NCI-H1930 (cell line): ENCODE data around the gene MANBA.
"Not testable (repeated sequence)": the region's sequence is repeated elsewhere in the genome, so short reads cannot be mapped to it uniquely, and the experiment has no call there.

Experiments used
- DNase-seq, 2 experiments: peaks; one replicate each; lab custom pipeline; 2025; lab: John Stamatoyannopoulos, UW

Gene MANBA

DNA sequence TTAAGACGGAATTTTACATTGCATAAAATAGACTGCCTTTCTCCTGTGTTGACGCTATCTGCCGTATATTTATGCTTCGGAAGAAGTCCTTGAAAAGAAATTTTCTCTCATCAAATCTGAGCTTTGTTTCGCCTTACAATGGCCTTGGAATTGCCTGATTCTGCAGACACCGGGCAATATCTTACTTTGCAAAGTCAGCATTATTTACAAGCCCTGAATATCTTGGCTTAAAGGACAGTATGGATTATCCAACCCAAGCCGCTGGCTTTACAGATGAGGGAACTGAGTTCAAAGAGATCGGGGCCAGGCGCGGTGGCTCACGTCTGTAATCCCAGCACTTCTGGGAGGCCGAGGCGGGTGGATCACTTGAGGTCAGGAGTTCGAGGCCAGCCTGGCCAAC is 1.1 kb upstream of the MANBA start:
- DNase-seq: no peak

- no peak for DNase-seq
Measured at GRCh38 chr4:102761296-102761701, 531 bp upstream of the MANBA start.

DNA sequence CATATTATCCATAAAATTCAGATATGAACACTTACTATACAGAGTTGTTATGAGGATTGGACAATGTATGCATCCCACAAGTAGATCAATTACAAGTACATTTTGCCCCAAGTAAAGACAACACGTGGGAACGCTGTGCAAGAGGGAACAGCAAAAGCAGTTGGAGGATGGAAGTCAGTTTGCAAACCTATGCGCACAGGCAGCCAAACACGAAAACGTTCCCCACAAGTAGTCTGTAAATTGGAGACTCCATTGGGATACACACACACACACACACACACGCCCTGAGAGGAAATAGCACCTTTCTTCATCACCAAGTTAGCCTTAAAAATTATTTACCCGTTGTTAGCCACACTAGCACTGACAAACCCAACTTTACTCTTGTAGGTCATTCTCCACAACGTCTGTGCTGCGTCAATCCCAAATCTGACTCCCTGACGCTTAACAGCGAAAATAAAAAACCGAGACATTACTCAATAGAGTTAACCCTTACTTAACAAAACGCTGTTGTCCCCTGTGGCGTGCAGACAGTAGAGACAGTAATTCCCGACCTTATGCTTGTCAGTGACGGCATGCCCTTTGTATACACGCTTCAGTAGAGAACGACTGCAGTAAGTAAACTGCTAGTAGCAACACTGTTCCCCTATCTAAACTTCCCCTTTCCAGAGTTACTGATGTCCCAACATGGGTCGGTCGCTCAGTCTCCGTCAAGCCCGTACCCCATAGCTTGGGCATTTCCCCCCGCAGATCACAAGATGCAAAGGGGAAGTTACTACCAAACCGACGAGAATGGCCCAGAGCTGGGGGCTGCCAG is 730 bp downstream of the MANBA start:
- no peak for DNase-seq

DNA sequence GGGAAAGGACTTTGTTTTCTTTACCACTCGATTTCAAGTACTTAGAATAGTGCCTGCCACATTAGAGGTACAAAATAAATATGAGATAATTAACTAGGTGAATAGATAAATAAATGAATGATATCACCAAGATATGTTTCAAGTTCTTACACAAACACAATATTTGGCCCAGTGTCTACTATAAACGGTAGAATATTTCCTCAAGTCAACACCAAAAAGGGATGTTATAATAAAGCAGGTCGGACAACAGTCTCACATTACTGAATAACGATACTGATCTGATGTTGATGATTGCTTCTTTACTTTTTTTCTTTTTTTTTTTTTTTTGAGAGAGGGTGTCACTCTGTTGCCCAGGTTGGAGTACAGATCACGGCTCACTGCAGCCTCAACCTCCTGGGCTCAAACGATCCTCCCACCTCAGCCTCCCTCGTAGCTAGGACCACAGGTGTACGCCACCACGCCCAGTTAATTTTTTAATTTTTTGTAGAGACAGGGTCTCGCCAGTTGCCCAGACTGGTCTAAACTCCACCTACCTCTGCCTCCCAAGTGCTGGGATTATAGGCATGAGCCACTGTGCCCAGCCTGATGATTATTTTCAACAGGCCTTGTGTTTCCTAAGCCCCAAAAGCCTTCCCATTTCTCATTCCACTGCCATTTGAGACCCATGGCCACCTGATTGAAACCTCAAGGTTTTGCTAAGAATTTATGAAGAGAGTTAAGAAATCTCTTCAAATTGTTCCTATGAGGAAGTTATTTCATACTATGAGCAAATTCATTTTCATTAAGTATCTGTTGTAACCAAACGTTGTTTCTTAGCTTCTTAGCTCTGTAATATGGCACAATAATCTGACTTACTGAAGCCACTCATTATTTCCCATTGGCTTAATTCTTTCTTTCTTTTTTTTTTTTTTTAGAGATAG is 2.3 kb downstream of the MANBA start:
- DNase-seq: no peak

- DNase-seq: no peak
Measured at GRCh38 chr4:102757681-102758080, 3.1 kb downstream of the MANBA start.

GRCh38 chr4:102754044-102754443 is 6.7 kb downstream of the MANBA start:
- DNase-seq: no peak

DNA sequence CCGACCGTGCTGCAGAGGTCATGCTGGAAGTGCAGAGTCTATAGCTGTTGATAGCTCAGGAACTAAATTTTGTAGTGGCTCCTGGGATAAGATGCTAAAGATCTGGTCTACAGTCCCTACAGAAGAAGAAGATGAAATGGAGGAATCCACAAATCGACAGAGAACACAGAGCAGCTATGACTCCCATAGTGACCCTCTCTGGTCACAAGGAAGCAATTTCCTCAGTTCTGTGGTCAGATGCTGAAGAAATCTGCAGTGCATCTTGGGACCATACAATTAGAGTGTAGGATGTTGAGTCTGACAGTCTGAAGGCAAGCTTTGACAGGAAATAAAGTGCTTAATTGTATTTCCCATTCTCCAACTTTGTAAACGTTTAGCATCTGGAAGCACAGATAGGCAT is 8.8 kb downstream of the MANBA start:
- no peak for DNase-seq

DNA sequence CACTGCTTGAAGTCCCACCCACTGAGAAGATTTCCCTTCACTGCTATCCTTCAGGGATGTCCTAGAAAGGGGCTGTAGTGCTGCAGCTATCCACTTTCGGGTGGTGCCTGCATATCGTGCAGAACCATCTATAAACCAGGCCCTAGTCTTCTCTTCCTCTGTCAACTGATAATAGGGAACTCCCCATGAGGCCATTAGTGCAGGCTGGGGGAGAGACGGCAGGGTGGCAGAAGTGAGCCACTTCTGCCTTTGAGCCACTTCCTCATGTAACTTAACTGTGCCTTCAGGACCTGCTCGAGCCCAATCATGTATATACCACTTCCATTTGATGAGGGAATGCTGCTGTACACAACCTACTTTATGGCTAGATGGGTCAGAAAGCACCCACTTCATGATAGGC is 17.4 kb downstream of the MANBA start:
- not testable (repeated sequence) for DNase-seq

- not testable (repeated sequence) for DNase-seq
Measured at GRCh38 chr4:102738802-102739201, 22.0 kb downstream of the MANBA start.

GRCh38 chr4:102736636-102737549 is 23.9 kb downstream of the MANBA start:
- no peak for DNase-seq

DNA sequence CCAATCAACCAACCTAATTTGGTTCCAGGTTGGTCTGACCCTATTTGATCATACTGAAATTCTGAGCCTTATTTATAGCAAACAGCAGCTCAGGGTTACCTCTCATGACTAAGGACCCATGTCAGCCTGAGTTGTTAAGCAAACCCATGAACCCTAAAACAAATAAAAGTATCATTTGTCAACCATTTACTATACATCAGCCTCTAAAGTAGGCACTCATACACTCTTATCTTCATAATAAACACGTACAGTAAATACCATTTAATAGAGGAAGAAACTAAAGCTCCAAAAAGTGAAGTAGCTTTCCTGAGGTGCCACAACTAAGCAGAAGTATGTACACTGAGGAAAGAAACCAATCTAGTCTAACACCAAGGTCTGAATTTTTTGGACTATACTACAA is 25.2 kb downstream of the MANBA start:
- DNase-seq: no peak

DNA sequence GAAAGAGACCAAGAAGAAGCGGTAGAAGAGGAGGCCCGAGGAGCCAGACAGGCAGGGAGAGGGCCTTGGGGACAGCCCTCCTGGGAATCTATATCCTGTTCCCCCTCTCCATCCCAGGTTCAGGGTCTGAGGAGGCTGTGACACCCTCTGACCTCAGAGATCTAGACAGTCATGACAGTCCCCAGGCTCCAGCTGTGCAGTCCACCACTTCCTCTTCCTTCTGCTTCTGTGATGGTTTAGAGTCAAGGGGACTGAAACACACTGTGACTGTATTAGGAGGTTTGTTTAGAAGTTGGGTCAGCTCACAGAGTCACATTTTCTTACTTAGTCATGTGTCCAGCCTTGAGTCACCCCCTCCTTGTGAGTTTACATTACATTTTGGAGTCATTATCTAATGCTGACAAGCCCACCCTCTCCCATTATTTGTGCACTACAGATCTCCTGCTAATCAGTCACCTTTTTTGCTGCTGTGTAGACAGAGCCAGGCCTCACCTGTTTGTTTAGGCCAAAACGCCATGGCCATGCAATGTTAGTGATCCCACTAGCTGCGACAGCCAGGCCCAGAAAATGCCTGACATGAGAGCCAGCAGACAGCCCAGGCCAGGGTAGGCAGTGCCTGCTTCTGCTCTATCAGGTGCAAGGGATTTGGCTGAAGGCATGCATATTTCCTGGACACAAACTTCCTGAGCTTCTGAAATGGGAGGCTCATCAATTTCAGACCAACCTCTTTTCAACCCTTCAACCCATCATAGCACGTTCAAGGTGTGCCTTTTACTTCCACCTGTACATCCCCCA is 26.0 kb downstream of the MANBA start:
- no peak for DNase-seq

- no peak for DNase-seq
Measured at GRCh38 chr4:102734116-102734515, 26.7 kb downstream of the MANBA start.

- no peak for DNase-seq
Measured at GRCh38 chr4:102733084-102733483, 27.7 kb downstream of the MANBA start.

DNA sequence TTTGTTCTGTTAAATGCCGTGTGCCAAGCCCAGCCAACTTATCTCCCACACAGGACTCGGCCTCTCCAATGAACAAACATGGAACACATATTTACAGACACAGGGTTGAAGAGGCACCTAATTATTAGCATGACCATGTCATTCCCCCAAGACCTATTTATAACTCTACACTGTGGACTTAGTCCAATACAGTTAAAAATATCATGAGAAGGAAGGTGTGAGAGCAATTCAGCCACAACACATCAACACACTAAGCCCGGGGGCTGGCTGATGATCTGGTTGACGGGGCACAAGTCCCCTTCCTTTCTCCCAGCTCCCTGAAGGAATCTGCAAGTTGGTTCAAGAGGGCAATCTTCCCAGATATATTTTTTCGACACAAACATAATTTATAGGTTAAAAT is 28.1 kb downstream of the MANBA start:
- no peak for DNase-seq

DNA sequence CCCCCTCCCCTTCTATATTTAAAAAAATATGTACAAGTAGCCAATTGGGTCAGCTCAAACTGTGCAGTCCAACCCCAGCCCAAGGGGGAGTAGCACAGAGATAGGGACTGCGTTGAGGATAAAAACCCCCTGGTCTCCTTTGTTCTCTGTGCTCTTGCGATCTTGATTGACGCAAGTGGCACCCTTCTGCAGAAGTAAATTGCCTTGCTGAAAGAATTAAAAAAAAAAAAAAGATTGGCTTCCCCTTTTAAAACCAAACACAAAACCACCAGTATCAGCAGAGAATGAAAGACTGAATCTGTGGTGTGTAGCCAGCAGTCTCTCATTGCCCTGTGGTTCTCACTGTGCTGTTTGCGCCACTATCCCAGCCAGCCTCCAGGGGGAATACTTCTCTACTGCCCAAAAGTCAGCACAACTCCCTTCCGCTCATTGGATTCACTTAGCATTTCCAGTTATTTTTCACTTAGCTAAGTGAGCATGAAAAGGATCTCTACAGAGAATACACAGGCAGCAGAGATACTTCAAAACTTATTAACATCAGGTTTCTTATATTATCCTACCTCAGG is 29.7 kb downstream of the MANBA start:
- DNase-seq: no peak

DNA sequence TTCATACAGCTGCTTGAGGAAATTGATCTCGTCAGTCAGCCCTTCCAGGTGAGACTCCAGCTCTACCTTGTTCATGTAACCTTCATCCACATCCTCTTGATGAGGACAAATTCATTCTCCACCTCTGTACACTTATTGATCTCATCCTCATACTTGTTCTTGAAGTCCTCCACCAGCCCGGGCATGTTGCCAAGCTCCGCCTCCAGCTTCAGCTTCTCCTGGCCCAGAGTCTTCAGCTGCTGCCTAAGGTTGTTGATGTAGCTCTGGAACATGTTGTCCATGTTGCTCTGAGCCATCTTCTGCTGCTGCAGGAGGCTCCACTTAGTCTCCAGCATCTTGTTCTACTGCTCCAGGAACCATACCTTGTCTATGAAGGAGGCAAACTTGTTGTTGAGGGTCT is 31.3 kb downstream of the MANBA start:
- not testable (repeated sequence) for DNase-seq

DNA sequence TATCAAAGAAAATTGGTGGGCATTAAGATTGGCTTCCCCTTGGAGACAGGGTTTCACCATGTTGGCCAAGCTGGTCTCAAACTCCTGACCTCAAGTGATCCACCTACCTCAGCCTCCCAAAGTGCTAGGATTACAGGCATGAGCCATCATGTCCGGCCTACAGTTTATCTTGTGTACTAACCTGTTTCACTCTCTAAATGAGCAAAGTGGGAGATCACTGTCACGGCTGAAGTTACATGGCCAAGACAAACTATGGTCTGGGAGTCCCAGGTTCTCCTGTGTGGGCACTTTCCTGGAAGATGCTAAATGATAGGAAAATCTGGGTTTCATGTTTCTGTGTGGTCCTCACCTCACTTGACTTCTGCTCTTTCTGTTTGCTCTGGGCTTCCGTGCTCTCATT is 33.8 kb downstream of the MANBA start:
- DNase-seq: not testable (repeated sequence)

- DNase-seq: no peak
Measured at GRCh38 chr4:102726068-102726467, 34.7 kb downstream of the MANBA start.

- DNase-seq: no peak
Measured at GRCh38 chr4:102725229-102725628, 35.5 kb downstream of the MANBA start.

- DNase-seq: no peak
Measured at GRCh38 chr4:102723511-102723910, 37.3 kb downstream of the MANBA start.
